ENCODE measurements around the gene PPP1R11. TPM values are rescaled to one million over a fixed set of nuclear protein-coding genes. Genes with fewer than 3 reads are reported as not detected.

PPP1R11 gene, protein sequence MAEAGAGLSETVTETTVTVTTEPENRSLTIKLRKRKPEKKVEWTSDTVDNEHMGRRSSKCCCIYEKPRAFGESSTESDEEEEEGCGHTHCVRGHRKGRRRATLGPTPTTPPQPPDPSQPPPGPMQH
- total RNA-seq, result 10 to 100 TPM; 29.2 to 56.9 TPM
- polyA plus RNA-seq, result 10 to 100 TPM; 54.7 to 81.7 TPM
- long read RNA-seq, donor 1, transcript PPP1R11-205 (3 exons, 1,731 nt), result major isoform, 27 of 29 reads
- long read RNA-seq, donor 1, partial matches to known transcripts, result 0 of 29 reads
- long read RNA-seq, donor 1, other reads (novel, unspliced or antisense), result 0 of 29 reads
- long read RNA-seq, donor 2, transcript PPP1R11-205 (3 exons, 1,731 nt), result major isoform, 19 of 27 reads
- long read RNA-seq, donor 2, partial matches to known transcripts, result 7 of 27 reads
- long read RNA-seq, donor 2, other reads (novel, unspliced or antisense), result 0 of 27 reads
- long read RNA-seq, donor 3, transcript PPP1R11-205 (3 exons, 1,731 nt), result major isoform, 14 of 16 reads
- long read RNA-seq, donor 3, partial matches to known transcripts, result 0 of 16 reads
- long read RNA-seq, donor 3, other reads (novel, unspliced or antisense), result 0 of 16 reads
- long read RNA-seq, donor 4, transcript PPP1R11-205 (3 exons, 1,731 nt), result major isoform, 16 of 35 reads
- long read RNA-seq, donor 4, partial matches to known transcripts, result 17 of 35 reads
- long read RNA-seq, donor 4, other reads (novel, unspliced or antisense), result 0 of 35 reads
- long read RNA-seq, donor 5, transcript PPP1R11-205 (3 exons, 1,731 nt), result major isoform, 36 of 79 reads
- long read RNA-seq, donor 5, partial matches to known transcripts, result 40 of 79 reads
- long read RNA-seq, donor 5, other reads (novel, unspliced or antisense), result 0 of 79 reads

DNA sequence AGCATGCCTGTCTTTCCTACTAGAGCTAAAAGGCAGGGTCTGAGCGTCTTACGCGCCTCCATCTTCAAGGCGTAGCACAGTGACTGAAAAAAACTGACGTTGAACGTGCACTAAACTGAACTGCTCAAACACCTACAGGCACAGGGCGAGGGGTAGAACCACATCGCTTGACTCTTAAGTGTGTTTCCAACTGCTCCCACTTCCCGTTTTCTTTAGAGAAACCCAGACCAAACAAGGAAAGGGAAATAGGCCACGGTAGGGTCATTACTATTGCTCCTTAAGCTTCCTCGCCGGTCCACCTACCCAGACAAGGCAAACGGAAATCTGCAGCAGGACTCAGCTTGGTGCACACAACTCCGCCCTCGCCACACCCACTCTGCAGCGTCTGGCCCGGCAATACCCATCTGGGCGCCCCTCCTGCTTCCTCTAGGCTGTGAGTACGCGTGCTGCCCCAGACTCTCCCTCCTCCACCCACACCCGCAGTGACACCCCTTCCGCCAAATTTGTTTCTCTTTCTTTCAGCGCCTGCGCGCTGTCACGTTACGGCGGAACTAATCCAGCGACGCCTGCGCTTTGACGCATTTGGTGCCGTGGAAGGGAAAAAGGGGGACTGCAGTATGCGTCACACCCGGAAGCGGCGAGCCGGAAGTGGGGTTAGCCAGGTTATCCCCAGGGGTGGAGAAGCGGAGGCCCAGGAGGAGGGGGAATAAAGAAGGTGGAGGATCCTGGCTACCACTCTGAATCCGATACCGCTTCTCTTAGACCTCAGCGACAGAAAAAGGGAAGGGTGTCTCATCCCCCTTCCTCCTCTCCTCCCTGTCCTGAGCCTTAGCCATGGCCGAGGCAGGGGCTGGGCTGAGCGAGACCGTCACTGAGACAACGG, at the start of gene PPP1R11:
PPP1R11 (plus strand) TSS at position 622 of the 883 bp plus-strand sequence; CDS start at position 835, 213 bp downstream.
- WGBS, 2 donors, result 0 to 1% methylated on average over 46 of the region's 46 CpGs
- ATAC-seq (ENCODE audit: insufficient read depth, low FRiP score), result peak; percentile 99

DNA sequence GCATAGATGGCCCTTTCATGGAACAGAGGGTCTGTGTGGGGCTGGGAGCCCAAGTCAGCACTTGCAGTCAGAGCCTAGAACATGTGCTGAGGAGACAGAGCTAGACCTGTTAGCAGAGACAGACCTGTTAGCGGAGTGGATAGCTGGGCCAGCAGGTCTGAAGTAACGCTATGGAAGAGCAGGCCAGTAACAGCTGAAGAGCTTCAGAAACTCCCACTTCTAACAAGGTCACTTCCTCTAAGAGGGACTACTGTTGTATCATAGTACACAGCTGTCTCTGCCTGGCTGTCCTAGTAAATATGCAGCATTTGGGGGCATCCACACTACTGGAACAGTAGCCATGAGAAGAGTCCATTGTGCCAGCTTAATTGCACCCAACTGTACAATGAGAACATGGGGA, 47.2 kb upstream of the PPP1R11 start:
- TF ChIP-seq, protein P1, sequence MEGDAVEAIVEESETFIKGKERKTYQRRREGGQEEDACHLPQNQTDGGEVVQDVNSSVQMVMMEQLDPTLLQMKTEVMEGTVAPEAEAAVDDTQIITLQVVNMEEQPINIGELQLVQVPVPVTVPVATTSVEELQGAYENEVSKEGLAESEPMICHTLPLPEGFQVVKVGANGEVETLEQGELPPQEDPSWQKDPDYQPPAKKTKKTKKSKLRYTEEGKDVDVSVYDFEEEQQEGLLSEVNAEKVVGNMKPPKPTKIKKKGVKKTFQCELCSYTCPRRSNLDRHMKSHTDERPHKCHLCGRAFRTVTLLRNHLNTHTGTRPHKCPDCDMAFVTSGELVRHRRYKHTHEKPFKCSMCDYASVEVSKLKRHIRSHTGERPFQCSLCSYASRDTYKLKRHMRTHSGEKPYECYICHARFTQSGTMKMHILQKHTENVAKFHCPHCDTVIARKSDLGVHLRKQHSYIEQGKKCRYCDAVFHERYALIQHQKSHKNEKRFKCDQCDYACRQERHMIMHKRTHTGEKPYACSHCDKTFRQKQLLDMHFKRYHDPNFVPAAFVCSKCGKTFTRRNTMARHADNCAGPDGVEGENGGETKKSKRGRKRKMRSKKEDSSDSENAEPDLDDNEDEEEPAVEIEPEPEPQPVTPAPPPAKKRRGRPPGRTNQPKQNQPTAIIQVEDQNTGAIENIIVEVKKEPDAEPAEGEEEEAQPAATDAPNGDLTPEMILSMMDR (IDR thresholded peaks at IDR 0.05; ENCODE audit: control extremely low read depth, extremely low read depth), result no peak
- Histone ChIP-seq H3K4me3 (no peak overlapping the region), H3K36me3 (ENCODE audit: control insufficient read depth in 4 of 4, insufficient read depth in 4 of 4, low read length in 4 of 4) (peaks cover 0 to 7% (median 1%) of the 10 kb centered on the region in 4 donors), H3K27me3 (ENCODE audit: control insufficient read depth in 3 of 3, insufficient read depth in 3 of 3, low read length in 2 of 3) (no peaks in the 10 kb centered on the region), H3K4me1 (ENCODE audit: control insufficient read depth in 5 of 5, insufficient read depth in 5 of 5, low read length in 5 of 5) (no peaks in the 10 kb centered on the region), H3K27ac (ENCODE audit: low read depth in 1 of 2, low read length in 1 of 2) (no peak overlapping the region), H3K9ac (ENCODE audit: insufficient read depth in 1 of 2, low read length in 2 of 2) (no peak overlapping the region), H3K9me3 (ENCODE audit: control insufficient read depth in 4 of 4, insufficient read depth in 3 of 4, low read length in 3 of 4) (peaks cover 0 to 2% (median 0%) of the 10 kb centered on the region in 4 donors)
- DNase-seq (peak in 1 of 3 donors; percentile 13), ATAC-seq (ENCODE audit: insufficient read depth, low FRiP score) (no peak)
- 89 to 93% methylated on average over 2 of the region's 2 CpGs for WGBS, 2 donors

More for the DNA sequence above, at the start of gene PPP1R11:
- DNase-seq, result peak; percentile 99 to 100 (median 100)
- Histone ChIP-seq H3K36me3 (ENCODE audit: control insufficient read depth in 4 of 4, insufficient read depth in 4 of 4, low read length in 4 of 4) (peaks cover 6 to 14% (median 11%) of the 10 kb centered on the region in 4 donors), H3K4me1 (ENCODE audit: control insufficient read depth in 5 of 5, insufficient read depth in 5 of 5, low read length in 5 of 5) (peaks cover 6 to 34% (median 8%) of the 10 kb centered on the region in 5 donors), H3K4me3 (peak within 1 kb of the TSS; percentile 75), H3K9ac (ENCODE audit: insufficient read depth in 1 of 2, low read length in 2 of 2) (peak within 1 kb of the TSS; percentile 65 to 99), H3K27me3 (ENCODE audit: control insufficient read depth in 3 of 3, insufficient read depth in 3 of 3, low read length in 2 of 3) (peaks cover 0 to 8% (median 4%) of the 10 kb centered on the region in 3 donors), H3K9me3 (ENCODE audit: control insufficient read depth in 4 of 4, insufficient read depth in 3 of 4, low read length in 3 of 4) (no peaks in the 10 kb centered on the region), H3K27ac (ENCODE audit: low read depth in 1 of 2, low read length in 1 of 2) (peak within 1 kb of the TSS; percentile 85 to 96)
- TF ChIP-seq, protein P1 (IDR thresholded peaks at IDR 0.05; ENCODE audit: control extremely low read depth, extremely low read depth), result no peak

DNA sequence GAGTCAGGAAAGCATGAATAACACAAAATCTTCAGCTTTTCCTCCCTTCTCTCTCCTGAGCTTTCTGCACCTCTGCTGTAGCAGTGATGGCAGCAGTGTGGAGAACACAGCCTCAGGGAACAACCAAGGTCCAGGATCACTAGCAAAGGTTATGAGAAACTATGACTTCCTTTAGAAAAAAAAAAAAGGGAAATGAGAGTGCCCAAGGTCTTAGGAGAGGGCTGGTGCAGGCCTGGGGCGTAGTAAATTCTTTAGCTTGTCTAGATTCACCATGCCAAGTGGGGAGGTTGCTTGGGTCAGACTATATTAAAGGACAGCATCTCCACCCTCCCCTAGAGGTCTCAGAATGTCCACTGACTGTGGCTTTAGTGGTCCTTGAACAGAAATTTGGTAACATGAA, 46.4 kb upstream of the PPP1R11 start:
- Histone ChIP-seq H3K4me3 (no peak overlapping the region), H3K9me3 (ENCODE audit: control insufficient read depth in 4 of 4, insufficient read depth in 3 of 4, low read length in 3 of 4) (peaks cover 0 to 2% (median 0%) of the 10 kb centered on the region in 4 donors), H3K36me3 (ENCODE audit: control insufficient read depth in 4 of 4, insufficient read depth in 4 of 4, low read length in 4 of 4) (peaks cover 0 to 7% (median 1%) of the 10 kb centered on the region in 4 donors), H3K9ac (ENCODE audit: insufficient read depth in 1 of 2, low read length in 2 of 2) (no peak overlapping the region), H3K4me1 (ENCODE audit: control insufficient read depth in 5 of 5, insufficient read depth in 5 of 5, low read length in 5 of 5) (no peaks in the 10 kb centered on the region), H3K27ac (ENCODE audit: low read depth in 1 of 2, low read length in 1 of 2) (no peak overlapping the region), H3K27me3 (ENCODE audit: control insufficient read depth in 3 of 3, insufficient read depth in 3 of 3, low read length in 2 of 3) (no peaks in the 10 kb centered on the region)
- ATAC-seq (ENCODE audit: insufficient read depth, low FRiP score), result no peak
- WGBS, 2 donors, result 70 to 78% methylated on average over 1 of the region's 1 CpG
- DNase-seq, result no peak
- TF ChIP-seq, protein P1 (IDR thresholded peaks at IDR 0.05; ENCODE audit: control extremely low read depth, extremely low read depth), result no peak

All from lung (tissue), 16 donors.